ENCODE data around the gene MFSD12.
"Not testable (repeated sequence)": the region's sequence is repeated elsewhere in the genome, so short reads cannot be mapped to it uniquely, and the experiment has no call there.

Gene MFSD12

DNA sequence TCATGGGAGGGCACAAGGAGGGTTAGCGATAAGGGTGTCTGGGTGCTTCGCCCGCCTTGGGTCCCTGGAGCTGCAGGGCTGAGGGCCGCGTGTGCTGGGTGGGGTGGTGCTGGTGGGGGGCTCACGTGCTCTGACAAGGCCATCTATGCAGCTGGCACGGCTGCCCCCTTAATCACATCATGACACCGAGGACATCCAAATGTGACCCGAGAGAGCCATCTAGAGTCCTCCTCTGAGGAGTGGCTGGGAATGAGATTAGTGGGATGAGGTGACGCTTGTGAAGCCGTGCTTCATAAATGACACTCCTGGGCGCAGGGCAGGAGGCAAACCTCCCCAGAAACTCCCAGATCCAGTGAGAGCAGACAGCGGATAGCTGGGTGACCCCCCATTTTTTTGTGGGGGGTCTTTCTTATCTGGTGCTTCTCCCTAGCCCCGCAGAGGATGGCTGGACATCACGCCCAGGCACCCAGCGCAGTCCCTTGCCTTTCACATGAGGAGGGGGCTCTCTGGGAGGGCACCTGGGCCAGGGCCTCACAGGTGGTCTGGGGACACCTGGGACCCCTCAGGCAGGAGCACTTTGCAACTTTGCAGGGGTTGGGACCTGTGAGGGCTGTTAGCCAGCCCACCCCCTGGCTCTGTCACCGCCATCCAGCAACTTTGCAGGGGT lies 44.7 kb downstream of the MFSD12 start:
- no peak for DNase-seq (ENCODE audit: low spot score)
- TF ChIP-seq CTCF (IDR thresholded peaks at IDR 0.05; ENCODE audit: extremely low read depth, missing control alignments): no peak

DNA sequence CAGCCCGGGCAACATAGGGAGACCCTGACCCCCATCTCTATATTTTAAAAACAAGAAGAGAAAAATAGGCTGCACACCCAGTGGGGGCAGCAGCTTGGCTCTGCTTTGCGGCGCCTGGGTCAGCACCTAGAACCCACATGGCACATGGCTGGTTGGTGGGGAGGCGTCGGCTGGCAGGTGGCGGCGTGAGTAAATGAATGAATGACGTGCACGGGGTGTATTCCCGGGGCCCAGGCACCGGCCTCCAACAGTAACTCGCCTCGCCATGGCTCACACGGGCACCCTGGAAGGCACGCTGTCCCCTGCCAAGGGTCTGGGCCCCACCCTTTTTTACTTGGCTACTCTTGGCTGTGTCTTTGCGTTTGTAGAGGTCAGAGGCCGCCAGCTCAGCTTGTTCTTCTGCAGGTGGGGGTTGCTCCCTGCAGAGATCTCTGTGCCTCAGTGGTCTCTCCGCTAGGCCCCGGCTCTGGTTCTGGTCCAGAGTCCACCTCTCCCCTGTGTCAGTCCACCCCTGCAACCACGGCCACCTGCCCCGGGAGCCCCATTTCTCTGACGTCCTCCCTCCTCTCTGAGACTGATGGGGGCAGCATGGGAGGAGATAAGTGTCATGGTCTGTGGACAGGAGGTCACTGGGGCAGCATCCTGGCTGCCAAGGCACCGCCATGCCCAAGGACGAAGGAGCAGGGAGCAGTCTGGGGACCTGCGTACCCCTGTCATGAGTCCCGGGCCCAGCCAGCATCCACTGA lies 45.7 kb downstream of the MFSD12 start:
- TF ChIP-seq CTCF (IDR thresholded peaks at IDR 0.05; ENCODE audit: extremely low read depth, missing control alignments): no peak
- DNase-seq (ENCODE audit: low spot score): no peak

DNA sequence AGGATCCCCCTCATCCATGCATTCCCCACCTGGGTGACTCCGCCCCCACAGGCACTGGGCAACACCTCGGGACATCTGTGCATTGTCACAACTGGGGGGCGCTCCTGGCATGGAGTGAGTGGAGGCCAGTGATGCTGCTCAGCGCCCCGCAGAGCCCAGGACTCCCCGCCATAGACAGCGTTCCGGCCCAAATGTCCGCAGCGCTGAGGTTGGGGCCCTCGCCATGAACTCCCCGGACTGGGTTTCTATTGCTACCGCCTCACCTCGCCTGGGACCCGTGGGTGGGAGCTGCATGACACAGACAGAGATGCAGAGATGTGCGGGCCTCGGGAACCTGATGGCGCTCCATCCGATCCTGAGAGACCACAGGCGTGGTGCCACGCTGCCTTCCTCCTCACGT lies 46.7 kb downstream of the MFSD12 start:
- TF ChIP-seq CTCF (IDR thresholded peaks at IDR 0.05; ENCODE audit: extremely low read depth, missing control alignments): no peak
- no peak for DNase-seq (ENCODE audit: low spot score)

DNA sequence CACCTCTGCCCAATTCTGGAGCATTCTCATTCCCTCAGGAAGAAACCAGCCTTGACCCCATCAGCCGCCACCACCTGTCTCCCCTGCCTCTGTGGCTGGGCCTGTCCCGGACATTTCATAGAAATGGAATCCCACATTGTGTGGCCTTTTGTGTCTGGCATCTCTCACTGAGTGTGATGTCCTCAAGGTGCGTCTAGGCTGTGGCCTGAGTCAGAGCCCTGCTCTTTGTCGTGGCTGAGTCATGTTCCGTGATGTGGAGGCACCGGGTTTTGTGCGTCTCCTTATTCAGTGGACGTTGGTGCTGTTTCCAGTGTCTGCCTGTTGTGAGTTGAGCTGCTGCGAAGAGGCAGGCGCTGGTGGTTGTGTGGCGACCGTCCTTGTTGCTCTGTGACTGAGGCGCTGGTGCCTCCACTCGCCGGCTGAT lies 47.8 kb downstream of the MFSD12 start:
- DNase-seq (ENCODE audit: low spot score): no peak
- TF ChIP-seq CTCF (IDR thresholded peaks at IDR 0.05; ENCODE audit: extremely low read depth, missing control alignments): no peak

DNA sequence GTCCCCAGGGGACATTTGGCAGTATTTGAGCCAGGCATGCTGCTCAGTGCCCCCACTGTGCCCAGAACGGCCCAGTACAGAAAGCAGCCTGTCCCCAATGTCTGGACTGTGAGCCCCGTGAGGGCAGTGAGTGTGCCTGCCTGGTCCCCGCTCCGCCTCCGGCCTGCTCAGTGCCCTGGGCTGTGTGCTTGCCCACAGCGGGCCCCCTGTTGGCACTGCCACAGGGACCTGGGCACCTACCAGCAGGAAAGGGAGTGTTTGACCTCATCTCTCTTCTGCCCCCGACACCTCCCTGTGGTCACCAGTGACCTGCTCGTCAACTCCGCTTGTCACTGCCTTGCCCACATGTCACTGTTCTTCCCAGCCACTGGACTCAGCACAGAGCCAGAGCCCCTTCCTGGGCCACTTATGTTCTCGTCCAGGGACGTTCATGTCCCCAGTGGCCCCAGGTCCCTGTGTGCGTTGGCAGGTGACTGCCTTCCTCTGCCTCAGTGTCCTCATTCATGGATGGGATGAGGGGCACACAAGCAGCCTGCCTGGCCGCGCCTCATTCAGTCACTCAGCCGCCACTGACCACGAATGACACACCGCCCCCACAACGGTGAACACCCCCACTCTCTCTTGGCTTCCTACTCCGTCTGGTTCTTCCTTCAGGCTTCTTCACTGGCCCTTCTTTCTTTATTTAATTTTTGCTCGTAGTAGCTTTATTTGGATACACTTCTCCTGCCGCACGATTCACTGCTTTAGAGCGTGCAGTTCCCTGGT lies 48.4 kb downstream of the MFSD12 start:
- no peak for DNase-seq (ENCODE audit: low spot score)
- no peak for TF ChIP-seq CTCF (IDR thresholded peaks at IDR 0.05; ENCODE audit: extremely low read depth, missing control alignments)

- DNase-seq (ENCODE audit: low spot score): not testable (repeated sequence)
These were observed 49.2 kb downstream of the MFSD12 start for GRCh38 chr19:3508121-3508661.

- no peak for TF ChIP-seq CTCF (IDR thresholded peaks at IDR 0.05; ENCODE audit: extremely low read depth, missing control alignments)
- no peak for DNase-seq (ENCODE audit: low spot score)
These were observed 49.8 kb downstream of the MFSD12 start for GRCh38 chr19:3507371-3508120.

Data from GM20000 (cell line).